HT1080 (cell line): ENCODE results near the gene GPR107. TPM values are rescaled to one million over a fixed set of nuclear protein-coding genes. Genes with fewer than 3 reads are reported as not detected.
A peak's percentile ranks its signal among the peaks of the same experiment; 100 is the strongest.

ENCODE experiments used
- DNase-seq: peaks from one replicate; pipeline ENCODE4 v3.0.0-alpha.2; 2015; ENCODE audit warnings: low read depth
- total RNA-seq: library from RNA; depleted of rRNA; stranded (reverse); fragments of >200 nt; shearing (Covaris generic); gene quantifications from 2 replicates; pipeline ENCODE4 v1.2.3, GENCODE V29; 2014

The GPR107 gene
- total RNA-seq, 1 experiment from 2014 or later, result 13.6 TPM

DNA sequence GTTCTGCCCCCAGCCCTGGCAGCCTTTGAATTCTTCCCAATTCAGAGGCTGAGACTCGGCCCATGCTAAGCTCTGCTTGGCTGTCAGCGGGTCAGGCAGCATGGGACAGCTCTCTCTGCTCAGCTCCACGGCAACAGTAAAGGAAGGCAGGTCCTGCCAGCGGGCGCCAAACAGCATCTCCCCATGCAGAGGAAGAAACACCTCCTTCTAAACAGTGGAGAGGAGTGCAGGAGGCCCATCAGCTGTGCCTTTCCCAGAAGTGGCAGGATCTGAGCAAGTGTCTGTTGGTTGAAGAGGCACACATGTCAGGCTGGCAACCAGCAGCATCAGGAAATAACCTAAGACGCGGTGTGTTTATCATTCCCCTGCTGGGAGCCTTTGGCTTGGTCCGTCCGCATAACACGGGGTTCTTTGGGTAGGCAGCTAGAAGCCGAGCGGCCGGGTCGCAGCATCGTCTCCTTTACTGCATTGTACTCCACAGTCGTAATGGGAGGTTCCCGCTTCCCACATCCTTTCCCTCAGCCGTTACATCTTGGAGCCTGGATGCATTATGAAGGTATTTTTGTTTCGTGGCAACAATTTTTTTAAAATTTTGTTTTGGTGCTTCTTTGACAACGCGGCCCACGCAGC is 75.8 kb downstream of the GPR107 start:
- DNase-seq, result no peak

DNA sequence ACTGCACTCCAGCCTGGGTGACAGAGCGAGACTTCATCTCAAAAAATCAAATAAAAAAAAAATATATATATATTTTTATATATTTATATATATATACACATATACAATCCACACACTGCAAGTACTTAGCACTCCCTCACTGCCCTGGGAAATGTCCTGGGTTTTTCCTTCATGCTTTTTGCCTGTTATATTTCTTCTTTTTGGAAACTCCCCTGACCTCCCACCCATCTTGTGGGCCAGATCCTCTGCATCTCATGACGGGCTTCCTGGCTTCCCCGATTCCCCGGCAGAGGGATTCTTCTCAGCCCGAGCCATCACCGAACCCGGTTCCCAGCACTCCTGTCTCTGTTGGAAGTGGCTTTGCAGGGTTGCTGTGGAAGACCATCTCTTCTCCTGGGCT is 79.0 kb downstream of the GPR107 start:
- DNase-seq, result no peak

DNA sequence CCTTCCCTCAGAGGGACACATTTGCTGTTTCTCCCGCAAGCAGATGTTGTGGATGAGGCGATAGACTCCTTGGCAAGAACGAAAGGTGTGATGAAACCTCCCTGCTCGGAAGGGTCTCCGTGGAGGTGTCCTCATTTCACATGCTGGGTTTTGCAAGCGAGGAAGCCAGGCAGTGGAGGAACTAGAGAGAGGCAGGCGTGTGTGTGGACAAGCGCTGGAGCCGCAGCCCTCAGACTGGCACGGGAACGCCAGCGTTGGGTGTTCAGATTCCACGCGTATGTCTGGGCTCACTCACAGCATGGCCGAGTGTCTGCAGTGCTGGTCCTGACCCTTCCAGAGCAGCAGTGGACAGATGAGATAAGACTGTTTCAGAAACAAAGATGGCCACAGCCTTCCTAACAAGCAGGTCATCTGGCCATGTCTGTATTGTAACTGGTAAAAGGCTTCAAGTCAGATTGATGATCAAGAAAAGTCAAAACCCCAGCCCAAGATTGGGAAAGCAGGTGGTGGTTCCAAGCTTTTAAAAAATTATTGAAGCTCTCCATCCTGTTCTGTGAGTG is 83.5 kb downstream of the GPR107 start:
- no peak for DNase-seq

DNA sequence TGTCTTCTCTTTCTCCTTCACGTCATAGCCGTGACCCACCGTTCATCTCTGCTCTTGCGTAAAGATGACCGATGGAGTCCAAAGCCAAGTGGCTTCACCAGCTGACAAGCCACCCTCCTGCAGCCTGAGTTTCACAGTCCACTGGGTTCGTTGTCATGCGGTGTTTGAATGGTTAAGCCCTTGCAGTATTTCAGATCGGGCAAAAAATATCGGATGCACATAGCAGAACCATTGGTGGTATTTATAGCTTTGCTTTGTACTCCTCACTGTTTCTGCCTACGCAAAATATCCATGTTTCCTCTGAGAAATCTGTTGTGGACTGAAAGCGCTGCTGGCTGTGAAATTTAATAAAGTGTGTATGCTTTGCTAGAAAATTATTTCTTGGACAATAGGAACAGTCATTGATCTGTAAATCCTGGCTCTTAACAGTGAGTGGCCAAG is 84.0 kb downstream of the GPR107 start:
- DNase-seq, result no peak

DNA sequence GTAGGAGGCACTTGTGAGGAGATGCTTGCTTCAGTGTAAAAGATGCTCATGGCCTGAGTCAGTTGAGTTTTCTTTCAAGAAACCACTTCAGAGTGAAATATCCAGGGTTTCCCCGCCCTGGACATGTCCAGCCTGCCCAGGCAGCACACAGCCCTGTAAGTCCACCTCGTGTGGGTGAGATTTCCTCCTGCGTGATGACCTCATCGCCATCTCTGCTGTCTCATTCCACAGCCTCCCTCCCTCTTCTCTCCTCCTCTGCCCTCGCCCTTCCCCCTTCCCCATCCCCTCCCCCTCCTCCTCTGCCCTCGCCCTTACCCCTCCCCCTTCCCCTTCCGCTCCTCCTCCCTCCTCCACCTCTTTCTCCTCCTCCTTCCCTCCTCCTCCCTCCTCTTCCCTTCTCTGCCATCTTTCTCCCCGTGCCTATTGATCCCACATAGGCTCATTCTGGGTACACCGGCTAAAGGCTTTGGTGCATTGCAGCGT is 84.5 kb downstream of the GPR107 start:
- peak; percentile 94 for DNase-seq

DNA sequence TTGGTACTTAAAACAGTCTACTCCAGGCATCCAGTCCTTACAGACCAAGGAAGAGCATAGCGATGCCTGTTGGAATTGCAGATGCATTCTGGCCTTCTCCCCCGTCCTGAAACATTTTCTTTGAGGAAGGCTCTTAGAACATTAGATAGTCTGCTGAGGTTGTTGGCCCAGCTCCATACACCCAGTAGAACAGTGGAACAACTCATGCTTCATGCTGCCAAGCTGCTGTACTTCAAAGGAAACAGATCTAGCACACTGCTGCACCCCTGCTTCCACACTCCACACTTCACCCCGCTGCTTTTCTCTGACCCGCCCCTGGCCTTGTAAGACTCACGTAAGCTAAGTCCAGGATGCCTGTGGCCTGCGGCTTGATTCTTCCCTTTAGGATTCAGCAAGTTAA is 85.1 kb downstream of the GPR107 start:
- DNase-seq, result peak; percentile 95

DNA sequence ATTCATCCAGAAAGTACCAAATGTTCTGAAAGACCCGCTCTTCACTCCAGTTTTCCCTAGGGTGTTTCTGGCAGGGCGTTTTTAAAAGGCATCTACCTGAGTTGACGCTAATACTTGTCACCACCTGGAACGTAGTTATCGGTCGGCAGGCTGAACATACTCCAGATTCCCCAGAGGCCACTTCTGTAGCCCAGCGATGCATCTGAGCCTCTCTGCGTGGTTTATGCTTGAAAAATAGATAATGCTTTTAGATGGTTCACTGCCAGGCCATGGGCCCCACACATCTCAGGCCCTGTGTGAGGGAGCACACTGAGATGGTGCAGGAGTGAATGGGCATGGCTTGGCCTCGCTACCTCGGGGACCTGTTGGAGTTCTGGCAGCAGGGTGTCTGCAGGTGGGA is 85.5 kb downstream of the GPR107 start:
- no peak for DNase-seq

DNA sequence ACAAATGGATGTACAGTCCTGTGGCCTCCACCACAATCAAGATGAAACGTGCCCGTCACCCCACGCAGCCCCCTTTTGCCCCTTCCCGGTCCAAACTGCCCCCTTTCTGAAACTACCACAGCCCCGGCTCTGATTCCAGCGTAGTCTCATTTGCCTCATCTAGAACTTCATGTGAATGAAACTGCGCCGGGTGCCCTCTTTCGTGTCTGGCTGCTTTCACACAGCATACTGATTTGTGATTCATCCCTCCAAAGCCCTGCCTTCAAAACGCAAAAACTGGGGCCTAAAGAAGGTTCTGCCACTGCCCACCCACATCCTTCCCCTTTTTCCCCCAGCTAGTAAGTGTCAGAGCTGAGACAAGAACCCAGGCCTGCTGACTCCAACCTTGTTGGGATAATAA is 87.0 kb downstream of the GPR107 start:
- DNase-seq, result no peak

DNA sequence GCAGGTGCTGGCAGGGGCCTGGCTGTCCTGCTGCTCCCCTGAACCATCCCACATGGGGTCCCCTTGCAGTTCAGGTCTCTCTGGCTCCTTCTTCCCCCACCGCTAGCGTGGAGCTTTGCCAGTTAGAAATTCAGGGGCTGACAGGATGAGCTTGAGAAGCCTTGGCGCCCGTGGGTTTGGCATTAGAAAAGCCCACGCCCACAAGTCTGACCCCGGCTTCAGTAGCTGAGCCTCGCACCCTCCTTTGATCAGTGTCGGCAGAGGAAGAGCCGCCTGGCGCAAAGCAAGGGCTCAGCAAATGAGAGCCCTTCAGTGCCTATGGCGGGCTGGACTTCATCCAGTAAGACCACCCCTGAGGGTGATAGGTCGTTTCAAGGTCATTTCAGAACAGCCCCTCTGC is 88.3 kb downstream of the GPR107 start:
- DNase-seq, result no peak

DNA sequence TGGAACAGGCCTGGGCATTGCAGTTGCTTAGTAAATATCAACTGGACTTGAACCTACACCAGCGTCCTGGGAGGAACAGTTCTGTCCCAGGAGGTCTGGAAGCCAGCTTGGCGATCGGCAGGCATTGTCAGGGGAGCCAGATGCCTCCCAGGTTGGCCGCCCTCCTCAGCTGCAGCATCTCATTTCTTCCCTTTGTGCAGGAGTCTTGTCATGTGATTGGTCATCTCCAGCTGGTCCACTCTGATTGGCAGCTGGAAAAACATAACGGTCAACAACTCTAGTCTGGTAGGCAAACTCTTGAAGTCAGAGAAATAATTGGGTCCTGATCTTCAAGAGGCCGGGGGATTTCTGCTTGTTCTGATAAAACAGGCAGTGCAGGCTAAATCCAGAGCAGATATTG is 88.9 kb downstream of the GPR107 start:
- no peak for DNase-seq

DNA sequence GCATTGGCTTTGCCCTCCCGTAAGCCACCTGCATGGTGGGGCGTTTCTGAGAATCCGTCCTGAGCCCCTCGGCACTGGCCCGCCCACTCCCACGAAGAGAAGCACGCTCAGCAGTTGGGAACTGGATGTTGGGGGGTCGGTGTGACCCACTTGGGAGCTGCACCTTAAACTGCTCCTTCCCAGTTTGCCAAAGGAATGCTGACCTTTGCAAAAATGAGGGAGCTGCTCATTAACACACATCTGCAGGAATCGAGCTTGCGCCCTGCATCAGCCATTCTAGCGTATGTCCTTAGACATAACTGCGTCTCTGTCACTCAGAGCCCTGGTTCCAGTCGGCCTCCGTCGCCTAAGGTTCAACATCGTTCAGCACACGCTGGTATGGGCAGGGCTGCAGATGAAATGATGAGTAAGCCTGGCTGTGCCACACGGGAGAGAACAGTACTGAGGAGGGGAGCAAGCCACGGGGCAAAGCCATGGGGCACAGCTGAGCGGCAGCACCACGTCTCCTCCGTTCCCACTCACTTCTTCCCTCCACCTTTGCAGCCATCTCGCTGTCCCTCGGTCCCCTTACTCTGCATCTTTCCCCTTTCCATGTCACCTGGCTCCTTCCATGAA is 89.7 kb downstream of the GPR107 start:
- no peak for DNase-seq

DNA sequence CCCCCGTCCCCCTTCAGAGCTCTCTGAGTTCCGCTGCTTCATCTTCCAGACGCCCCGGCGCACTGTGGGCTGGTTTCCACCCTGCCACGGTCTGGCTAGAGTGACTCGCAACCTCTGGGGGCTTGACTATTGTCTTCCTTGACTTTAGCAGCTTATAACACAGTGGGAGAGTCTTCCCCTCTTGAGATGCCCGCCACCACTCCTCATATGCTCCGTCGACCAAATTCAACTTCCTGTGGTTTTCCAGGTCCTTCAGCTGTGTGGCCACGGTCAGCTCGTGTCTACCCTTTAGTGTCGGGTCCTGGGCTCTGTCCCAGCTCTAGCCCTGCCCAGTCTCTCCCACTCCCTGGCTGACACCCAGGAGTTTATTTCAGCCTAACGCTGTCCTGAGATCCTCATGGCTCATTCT is 90.3 kb downstream of the GPR107 start:
- DNase-seq, result peak; percentile 42

DNA sequence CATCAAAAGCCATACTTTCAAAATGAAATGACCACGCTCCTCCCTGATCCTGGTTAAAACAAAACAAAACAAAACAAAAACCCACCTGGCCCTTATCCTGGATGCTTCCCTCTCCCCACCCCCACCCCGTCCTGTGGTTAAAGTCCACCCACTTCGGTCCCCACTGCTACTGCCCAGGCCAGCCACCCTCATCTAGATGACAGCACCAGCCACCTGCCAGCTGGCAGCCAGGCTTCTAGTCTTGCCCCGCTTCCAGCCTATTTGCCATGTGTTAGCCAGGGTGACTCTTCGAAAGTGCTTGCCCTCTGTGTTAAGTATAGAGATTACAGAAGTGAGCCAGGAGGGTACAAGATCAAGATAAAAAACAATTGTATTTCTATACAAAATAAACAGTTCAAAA is 91.0 kb downstream of the GPR107 start:
- DNase-seq, result no peak

DNA sequence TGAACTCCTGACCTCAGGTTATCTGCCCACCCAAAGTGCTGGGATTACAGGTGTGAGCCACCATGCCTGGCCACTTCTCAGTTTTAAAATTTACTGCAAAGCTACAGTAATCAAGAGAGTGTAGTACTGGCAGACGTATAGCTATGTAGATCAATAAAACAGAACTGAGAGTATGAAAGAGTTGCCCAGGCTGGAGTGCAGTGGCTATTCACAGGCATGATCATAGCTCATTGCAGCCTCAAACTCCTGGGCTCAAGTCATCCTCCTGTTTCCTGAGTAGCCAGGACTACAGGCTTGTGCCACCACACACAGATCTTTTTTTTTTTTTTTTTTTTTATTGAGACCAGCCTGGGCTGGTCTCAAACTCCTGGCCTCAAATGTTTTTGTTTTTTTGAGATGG is 92.0 kb downstream of the GPR107 start:
- DNase-seq, result peak; percentile 30

DNA sequence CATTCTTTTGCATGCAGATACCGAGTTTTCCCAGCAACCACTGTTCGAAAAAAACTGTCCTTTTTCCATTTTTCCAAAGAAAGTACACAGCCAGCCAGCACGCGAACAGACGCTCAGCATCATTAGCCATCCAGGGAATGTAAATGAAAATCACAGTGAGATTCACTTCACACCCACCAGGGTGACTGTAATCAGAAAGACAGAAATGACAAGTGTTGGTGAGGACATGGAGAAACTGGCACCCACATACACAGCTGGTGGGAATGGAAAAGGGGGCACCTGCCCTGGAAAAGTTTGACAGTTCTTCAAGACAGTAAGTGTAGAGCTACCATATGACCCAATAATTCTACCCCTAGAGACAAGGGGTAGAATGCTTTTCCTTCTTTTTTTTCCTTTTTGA is 93.5 kb downstream of the GPR107 start:
- DNase-seq, result no peak

DNA sequence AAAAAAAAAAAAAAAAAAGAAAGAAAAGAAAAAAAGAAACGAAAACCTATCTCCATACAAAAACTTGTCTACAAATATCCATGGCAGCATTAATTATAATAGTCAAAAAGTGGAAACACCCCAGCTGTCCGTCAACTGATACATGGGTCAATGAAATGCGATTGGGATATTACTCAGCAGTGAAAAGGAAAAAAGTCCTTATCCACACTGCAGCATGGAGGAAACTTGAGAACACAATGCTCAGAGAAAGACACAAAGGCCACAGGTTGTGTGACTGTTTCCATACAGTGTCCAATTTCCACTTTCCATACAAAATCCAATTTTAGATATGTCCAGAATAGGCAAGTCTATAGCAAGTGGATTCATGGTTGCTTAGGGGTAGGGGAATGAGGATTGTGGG is 94.2 kb downstream of the GPR107 start:
- no peak for DNase-seq

DNA sequence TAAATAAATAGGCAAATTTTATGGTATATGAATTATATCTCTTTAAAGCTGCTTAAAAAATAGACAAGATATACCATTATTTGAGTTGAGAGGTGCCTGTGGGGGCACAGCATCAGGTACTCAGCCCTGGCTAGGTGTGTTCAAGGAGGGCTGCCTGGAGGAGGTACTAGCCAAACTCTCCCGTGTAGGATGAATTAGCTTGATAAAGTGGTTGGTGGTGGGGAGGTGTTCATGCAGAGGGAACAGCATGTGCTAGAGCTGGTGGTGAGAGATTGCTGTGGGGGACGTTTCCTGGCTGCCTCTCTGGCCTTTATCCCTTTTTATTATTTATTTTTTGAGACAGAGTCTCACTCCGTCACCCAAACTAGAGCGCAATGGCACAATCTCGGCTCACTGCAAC is 95.3 kb downstream of the GPR107 start:
- no peak for DNase-seq

DNA sequence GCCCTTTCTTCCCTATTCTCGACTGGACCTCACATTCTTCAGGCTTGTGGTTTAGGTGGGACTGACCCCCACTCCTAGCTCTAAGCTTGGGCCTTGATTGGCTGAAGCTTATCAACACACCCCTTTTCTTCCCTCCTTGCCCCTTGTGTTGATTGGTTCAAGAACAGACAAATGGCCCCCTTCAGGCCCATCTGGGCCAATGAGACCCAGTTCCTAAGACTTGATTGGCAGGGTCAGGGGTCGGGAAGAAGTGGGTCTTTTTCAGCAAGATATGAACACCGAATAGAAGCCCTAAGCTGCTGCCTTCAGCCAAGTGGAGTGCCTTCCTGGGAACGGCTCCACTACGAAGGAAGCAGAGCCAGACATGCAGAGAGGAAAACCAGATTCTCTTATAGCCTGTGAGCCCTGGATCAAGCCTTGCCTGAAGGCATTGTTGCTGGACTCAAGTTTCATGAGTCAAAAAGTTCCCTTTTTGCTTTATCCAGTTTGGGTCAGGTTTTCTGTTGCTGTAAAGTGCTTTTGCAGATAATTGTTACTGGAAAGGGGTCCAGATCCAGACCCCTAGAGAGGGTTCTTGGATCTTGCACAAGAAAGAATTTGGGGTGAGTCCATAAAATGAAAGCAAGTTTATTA is 96.1 kb downstream of the GPR107 start:
- no peak for DNase-seq

DNA sequence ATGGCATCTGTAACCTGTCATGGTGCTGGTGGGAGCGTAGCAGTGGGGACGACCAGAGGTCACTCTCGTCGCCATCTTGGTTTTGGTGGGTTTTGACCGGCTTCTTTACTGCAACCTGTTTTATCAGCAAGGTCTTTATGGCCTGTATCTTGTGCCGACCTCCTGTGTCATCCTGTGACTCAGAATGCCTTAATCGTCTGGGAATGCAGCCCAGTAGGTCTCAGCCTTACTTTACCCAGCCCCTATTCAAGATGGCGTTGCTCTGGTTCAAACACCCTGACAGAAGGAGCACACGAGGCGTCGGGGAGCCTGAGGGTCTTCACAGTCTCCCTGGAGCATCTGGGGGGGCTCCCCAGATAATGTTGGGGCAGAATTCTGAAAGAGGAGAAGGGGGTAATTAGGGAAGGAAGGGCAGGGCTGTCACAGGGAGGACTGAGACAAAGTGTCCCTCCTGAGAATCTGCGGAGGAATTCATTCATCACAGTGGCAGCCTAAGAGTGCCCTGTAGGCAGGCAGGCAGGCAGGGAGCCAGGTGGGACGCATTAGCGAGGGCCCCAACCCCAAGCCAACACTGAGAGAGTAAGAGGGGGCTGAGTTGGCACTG is 97.2 kb downstream of the GPR107 start:
- peak; percentile 63 for DNase-seq

DNA sequence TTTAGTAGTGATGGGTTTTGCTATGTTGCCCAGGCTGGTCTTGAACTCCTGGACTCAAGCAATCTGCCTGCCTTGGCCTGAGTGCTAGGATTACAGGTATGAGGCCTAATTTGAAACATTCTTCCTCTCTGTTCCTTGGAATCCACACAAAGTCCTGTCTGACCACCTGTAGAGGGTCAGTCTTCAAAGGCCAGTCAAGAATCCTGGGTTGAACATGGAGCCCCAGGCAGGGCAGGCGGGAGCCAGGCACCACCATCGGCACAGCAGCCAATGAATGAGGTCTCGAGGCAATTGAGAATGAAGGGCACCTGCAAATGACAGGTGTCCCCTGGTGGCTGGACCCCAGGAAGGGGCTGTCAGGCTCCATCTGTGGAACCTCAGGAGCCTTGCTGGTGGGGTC is 101.1 kb downstream of the GPR107 start:
- DNase-seq, result no peak

DNA sequence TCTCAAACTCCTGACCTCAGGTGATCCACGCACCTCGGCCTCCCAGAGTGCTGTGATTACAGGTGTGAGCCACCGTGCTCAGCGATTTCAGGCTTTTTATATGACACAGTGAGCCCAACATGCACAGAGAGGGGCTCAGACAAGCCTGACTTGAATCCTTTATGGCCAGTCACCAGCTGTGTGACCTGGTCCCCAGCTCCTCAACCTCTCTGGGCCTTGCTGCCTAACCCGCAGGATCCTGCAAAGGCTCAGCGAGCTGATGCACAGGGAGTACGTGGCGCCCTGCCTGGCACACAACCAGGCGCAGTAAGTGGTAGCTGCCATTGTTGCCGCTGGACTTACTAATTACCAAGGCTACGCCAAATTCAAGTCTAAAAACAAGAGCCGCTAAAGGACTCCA is 101.9 kb downstream of the GPR107 start:
- DNase-seq, result no peak

DNA sequence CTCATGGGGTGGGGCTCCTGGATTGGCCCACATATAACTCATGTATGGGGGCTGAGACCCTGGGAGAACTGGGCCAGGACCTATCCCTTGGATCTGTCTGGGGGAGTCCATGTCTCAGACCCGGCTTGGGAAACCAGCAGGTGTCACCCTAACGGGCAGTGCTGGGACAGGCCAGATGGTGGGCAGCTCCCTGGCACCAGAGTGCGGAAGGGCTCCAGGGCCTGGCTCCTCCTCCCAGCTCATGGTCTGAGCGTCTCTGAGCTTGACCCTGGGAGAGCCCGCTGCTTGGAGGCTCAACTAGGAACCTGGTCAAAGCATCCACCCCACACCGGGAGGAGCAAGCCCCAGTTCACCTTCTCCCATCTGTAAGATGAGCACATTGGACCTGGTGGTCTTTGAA is 103.0 kb downstream of the GPR107 start:
- DNase-seq, result no peak
